ENCODE measurements around the gene ADIRF.
"Not testable (repeated sequence)": the region's sequence is repeated elsewhere in the genome, so short reads cannot be mapped to it uniquely, and the experiment has no call there.

ADIRF gene

DNA sequence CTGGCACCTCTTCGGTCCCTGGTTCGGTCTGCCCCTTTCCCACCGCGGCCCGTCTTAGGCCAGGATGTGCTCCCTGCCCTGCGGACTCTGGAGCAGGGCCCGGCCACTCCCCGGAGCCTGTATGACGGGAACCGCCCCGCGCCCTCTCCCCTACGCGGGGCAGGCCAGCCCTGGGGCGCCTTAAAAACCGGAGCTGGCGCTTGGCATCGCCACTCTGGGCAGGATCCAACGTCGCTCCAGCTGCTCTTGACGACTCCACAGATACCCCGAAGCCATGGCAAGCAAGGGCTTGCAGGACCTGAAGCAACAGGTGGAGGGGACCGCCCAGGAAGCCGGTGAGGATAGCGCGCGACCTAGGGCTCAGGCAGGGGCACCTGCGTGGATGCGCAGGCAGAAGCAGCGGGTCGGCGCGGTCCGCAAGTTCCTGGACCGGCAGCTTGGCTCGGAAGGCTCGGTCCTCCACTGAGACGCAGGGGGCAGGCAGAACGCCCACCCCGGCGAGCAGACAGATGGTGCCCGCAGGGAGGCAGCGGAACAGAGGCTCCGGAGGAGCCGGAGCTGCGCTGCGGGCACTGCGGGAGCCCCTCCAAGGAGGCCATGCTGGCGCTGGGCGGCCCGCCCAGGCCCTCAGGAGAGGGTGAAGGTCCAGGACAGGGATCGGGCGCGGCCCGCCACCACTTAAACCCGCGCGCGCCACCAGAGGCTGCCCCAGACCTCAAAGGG lies at the start of gene ADIRF:
Gene ADIRF, plus strand, starts transcription at position 212 of the 723 bp plus-strand sequence. Its CDS starts 63 bp downstream, at position 275.
- DNase-seq (ENCODE audit: low spot score): no peak

DNA sequence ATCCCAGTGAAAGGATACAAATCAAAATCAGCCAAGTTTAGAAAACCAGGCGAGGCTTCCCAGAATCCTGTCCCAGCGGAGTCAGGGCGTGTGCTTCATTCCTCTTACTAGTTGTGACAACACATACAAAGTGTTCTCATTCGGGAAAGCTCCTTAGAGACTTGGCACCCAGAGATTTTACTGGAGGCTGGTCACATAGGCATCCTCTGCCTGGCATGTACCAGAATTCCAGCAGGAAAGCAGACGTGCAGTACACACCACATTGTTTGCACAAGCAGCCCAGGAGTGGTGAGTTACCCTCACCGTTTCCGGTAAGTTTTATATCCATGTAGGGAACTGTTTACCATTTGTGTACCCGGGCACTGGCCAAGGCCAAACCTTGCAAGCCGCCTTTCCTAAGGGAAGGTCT lies 45.7 kb upstream of the ADIRF start:
- no peak for DNase-seq (ENCODE audit: low spot score)

- no peak for DNase-seq (ENCODE audit: low spot score)
Observed at GRCh38 chr10:86929468-86930380, 38.6 kb upstream of the ADIRF start.

DNA sequence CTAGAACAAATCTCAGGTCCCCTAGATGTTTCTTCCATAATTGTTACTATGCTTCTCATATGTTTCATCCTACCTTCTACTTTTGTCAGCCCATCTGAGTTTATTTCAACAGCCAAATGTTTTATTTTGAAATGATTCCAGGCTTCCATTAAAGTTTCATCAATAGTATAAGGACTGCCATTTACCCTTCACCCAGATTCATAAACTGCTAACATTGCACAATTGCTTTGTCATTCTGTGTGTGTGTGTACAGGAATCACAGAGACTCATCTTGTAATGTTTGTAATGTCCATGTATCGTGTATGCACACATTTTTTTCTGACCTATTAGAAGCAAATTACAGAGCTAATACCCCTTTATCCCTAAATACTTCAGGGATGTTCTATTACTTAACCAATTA lies 36.4 kb upstream of the ADIRF start:
- DNase-seq (ENCODE audit: low spot score): no peak

- no peak for DNase-seq (ENCODE audit: low spot score)
Observed at GRCh38 chr10:86932674-86933073, 35.6 kb upstream of the ADIRF start.

- not testable (repeated sequence) for DNase-seq (ENCODE audit: low spot score)
Observed at GRCh38 chr10:86934162-86934711, 34.0 kb upstream of the ADIRF start.

- DNase-seq (ENCODE audit: low spot score): no peak
Observed at GRCh38 chr10:86936661-86937501, 31.4 kb upstream of the ADIRF start.

GRCh38 chr10:86937502-86938154 lies 30.7 kb upstream of the ADIRF start:
- DNase-seq (ENCODE audit: low spot score): no peak

DNA sequence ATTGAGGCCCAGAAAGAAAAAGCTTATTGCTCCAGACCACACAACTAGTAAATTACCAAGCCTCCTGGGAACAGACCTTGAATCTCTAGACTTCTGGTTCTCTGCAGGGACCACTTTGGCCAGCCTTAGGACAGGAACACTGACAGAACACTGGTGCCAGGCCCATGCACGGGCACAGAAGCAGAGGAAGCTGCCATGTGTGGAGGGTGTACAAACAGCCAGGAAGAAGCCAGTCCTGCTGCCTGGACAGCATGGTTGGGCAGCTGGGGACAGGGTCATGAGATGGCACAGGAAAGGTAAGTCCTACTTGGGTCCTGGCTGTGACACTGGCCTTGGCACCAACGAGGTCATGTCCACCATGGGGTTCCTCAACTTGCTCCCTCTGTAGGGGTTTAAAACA lies 30.0 kb upstream of the ADIRF start:
- no peak for DNase-seq (ENCODE audit: low spot score)

DNA sequence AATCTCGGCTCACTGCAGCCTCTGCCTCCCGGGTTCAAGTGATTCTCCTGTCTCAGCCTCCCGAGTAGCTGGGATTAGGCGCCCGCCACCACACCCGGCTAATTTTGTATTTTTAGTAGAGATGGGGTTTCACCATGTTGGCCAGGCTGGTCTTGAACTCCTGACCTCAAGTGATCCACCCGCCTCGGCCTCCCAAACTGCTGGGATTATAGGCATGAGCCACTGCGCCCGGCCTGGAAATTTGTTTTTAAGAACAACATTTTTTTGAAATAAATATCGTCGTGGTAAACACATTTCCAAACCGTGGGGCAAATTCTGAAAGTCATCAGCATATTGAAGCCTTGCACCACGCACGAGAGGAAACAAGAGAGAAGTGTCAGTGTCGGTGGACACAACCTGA lies 28.2 kb upstream of the ADIRF start:
- not testable (repeated sequence) for DNase-seq (ENCODE audit: low spot score)

- DNase-seq (ENCODE audit: low spot score): no peak
Observed at GRCh38 chr10:86940677-86941076, 27.6 kb upstream of the ADIRF start.

GRCh38 chr10:86941426-86941825 lies 26.9 kb upstream of the ADIRF start:
- no peak for DNase-seq (ENCODE audit: low spot score)

DNA sequence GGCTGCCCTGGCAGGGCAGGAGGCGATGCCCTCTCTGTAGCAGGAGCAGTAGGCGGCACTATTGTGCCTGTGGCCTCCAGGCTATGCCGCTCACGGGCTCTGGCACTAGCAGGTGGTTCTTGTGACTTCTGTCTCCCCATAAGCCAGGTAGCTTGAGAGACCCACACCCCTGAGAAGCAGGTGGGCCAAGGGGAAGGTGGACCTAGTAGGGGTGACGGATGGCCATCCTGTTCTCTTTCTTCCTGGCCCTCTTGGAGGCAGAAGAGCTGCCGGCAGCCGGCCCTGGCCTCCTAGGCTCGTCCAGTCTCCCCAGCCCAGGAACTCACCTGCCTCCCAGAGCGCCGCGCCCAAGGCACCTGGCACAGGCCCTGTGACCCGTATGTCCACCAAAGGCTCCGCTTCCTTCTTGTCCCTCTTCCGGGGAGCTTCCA lies 26.3 kb upstream of the ADIRF start:
- no peak for DNase-seq (ENCODE audit: low spot score)

DNA sequence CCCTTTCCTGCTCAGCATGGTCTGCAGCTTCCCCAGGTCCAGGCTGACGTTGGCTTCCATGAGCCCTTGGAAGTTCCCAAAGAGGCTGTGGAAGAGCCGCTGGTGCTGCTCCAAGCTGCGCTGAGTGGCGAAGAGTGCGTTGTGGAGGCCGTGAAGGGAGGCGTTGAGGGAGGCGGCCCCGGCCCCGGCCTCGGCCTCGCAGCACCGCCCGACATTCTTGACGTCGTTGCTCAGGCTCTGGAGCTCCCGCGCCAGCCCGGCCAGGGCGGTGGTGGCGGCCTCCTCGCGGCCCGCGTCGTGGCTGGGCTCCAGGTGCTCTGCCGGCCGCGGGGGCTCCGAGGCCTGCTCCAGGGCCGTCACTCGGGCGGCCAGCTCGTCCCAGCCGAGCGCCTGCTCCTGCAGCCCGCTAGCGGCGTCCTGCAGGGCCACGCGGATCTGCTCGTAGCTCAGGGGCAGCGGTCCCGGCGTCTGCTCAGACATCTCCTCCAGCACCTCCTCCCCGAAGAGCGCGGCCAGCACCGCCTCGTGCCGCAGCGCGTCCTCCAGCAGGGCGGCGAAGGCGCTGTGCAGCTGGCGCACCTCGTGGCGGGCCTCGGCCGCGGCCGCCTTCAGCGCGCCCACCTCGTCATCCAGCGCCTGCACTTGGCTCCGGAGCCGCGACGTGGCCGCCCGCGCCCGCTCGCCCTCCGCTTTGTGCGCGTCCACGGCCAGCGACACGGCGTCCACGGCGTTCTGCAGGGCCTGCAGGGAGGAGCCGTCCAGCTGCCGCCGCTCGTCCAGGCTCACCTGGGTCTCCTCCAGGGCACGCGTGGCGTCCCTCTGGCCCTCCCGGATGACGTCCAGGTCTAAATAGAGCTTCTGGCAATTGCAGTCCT lies 25.6 kb upstream of the ADIRF start:
- DNase-seq (ENCODE audit: low spot score): no peak

- no peak for DNase-seq (ENCODE audit: low spot score)
Observed at GRCh38 chr10:86943316-86944030, 24.8 kb upstream of the ADIRF start.

GRCh38 chr10:86944031-86944419 lies 24.3 kb upstream of the ADIRF start:
- DNase-seq (ENCODE audit: low spot score): no peak

GRCh38 chr10:86944471-86944870 lies 23.8 kb upstream of the ADIRF start:
- no peak for DNase-seq (ENCODE audit: low spot score)

GRCh38 chr10:86944907-86945306 lies 23.4 kb upstream of the ADIRF start:
- DNase-seq (ENCODE audit: low spot score): no peak

GRCh38 chr10:86945361-86946212 lies 22.7 kb upstream of the ADIRF start:
- no peak for DNase-seq (ENCODE audit: low spot score)
